A204.1 (cell line): Measurements from ENCODE around the gene ACADM.
"Not testable (repeated sequence)": the region's sequence is repeated elsewhere in the genome, so short reads cannot be mapped to it uniquely, and the experiment has no call there.

Experiments
- FAIRE-seq: peaks from 2 replicates; lab custom pipeline; 2012; peaks lifted over from hg19 to GRCh38; lab: Jason Lieb, UNC

The ACADM gene

DNA sequence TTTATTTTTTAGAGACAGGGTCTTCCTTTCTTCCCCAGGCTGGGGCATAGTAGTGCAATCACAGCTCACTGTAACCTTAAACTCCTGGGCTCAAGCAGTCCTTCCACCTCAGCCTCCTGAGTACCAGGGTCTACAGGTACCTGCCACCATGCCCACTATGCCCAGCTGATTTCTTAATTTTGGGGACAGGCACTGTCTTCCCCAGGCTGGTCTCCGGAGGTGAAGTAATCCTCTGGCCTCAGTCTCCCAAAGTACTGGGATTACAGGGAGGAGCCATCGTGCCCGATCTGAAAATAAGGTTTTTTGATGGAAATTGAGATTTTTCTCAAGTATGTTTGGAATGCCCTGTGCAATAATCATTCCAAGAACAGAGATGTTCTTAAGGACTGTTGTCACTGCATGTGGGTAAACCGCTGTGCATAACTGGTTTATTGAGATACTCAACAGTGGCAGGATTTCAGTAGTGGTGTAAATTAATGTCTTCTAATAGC lies 71.2 kb downstream of the ACADM start:
- FAIRE-seq = no peak

DNA sequence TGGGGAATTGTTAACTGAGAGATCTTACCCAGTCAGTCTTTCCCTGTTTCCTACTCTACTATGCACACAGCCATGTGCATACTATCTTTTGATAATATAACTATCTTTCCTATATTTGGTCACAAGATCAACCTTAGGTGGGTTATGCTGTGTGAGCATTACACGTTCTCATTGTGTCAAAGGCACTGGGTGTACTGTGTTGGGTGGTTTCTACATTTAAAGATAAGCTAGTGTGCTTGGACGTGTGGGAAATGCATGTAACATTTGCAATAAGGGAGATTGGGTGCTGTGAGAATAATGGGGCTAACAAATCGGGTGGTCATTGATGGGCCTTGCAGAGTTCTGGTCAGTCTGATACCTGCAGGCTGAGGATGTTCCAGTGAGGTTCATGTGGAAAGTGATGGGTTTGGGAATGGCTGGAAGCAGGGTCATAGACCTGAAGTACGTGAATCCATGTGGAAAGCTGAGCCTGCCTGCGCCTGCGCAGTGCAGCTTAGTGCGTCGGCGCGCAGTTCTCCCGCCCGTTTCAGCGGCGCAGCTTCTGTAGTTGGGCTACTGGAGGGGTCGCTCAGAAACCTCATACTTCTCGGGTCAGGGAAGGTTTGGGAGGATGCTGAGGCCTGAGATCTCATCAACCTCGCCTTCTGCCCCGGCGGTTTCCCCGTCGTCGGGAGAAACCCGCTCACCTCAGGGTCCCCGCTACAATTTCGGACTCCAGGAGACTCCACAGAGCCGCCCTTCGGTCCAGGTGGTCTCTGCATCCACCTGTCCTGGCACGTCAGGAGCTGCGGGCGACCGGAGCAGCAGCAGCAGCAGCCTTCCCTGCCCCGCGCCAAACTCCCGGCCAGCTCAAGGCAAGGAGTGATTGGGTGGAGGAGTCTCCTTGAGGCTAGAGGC lies 72.1 kb downstream of the ACADM start, which contains the start of gene MSH4:
Gene MSH4, plus strand, starts transcription at position 507 of the 897 bp plus-strand sequence. Its CDS starts 104 bp downstream, at position 611.
- no peak for FAIRE-seq

DNA sequence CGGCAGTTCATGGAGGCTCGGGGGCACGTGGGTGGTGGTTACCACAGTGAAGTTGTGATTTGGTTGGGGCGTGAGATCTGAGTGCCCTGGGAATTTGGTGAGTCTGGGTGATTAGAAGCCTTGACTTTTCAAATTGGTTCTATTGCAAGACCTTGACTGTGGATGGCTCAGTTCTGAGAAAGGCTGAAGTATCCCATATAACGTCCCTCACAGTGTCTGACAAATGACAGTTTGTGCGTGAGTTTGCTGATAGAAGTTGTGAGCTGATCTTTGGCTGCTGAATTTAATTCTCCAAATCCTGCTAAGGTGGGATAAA lies 72.7 kb downstream of the ACADM start:
- FAIRE-seq = no peak

DNA sequence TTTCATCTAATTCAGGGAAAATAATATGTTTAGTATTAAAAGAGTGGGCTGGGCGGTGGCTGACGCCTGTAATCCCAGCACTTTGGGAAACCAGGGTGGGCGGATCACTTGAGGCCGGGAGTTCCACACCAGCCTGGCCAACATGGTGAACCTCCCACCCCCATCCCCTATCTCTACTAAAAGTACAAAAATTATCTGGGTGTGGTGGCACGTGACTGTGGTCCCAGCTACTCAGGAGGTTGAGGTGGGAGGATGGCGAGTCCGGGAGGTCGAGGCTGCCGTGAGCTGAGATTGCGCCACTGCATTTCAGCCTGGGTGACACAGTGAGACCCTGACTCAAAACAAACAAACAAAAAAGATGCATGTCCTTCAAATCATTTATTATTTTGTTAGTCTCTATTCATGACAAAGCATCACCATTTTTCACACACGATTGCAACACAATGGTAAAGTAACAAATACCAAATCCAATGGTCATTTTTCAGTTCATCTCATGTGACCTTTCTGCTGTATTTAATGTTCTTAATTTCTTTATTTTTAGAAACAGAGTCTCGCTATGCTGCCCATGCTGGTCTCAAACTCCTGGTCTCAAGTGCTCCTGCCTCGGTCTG lies 73.2 kb downstream of the ACADM start:
- no peak for FAIRE-seq

DNA sequence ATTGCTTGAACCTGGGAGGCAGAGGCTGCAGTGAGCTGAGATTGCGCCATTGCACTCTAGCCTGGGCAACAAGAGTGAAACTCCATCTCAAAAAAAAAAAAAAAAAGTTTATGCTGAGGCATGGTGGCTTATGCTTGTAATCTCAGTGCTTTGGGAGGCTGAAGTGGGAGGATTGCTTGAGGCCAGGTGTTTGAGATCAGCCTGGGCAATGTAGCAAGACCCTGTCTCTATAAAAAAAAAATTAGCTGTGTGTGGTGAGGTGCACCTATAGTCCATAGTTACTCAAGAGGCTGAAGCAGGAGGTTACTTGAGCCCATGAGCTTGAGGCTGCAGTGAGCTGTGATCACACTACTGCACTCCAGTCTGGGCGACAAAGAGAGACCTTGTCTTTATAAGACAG lies 77.0 kb downstream of the ACADM start:
- not testable (repeated sequence) for FAIRE-seq

DNA sequence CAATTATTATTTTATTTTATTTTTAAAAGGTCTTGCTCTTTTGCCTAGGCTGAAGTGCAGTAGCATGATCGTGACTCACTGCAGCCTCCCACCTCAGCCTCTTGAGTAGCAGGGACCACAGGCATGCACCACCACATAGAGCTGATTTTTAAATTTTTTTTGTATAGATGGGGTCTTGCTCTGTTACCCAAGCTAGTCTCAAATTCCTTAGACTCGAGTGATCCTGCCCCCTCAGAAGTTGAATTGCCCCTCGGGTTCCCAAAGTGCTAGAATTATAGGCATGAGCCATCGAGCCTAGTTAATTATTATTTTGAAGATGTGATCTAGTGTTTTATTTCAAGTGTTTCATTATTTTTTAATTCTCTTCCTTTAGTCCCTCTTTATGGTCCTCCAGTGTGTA lies 84.4 kb downstream of the ACADM start:
- no peak for FAIRE-seq

DNA sequence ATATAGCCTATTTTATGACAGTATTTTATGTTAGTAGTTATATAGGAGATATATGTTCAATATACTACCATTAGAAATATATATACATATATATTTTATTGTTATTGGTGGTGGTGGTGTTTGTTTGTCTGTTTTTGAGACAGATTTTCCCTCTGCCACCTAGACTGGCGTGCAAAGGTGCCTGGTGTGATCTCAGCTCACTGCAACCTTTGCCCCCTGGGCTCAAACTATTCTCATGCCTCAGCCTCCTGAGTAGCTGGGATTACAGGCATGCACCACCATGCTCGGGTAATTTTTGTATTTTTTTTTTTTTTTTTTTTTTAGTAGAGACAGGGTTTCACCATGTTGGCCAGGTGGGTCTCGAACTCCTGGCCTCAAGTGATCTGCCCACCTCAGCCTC lies 85.6 kb downstream of the ACADM start:
- FAIRE-seq = not testable (repeated sequence)

DNA sequence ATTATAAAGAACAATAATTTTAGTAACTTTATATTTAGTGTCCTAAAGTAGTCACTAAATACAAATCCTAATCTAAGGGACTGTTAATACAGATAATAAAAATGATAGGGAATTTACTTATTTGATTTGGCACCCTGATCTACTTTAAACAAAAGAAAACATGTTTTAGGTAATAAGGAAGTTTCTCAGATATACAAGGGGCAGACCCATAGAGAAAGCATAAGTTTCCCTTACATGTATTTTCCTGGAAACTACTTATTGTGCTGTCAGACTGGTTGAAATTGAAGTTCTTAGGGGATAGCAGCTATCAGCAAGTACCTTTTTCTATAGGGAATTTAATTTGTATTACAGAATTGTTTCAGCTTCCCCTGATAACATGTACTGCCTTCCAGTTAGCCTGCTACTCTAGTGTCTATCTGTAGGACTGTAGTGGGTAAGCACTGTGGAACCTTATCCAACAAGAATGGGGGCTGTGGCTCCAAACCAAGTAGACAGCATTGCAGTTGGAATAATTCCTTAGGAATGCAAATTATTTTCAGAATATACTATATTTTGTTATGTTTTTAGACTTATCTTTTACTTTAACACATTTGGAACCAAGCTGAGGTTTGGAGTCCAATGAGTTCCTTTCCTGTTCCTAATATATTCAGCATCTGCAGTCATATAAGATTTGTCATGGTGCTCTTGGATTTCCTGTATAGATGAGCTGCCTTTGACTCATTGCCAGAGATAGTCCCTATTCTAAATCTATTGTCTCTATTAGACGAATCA lies 86.9 kb downstream of the ACADM start:
- FAIRE-seq = no peak

DNA sequence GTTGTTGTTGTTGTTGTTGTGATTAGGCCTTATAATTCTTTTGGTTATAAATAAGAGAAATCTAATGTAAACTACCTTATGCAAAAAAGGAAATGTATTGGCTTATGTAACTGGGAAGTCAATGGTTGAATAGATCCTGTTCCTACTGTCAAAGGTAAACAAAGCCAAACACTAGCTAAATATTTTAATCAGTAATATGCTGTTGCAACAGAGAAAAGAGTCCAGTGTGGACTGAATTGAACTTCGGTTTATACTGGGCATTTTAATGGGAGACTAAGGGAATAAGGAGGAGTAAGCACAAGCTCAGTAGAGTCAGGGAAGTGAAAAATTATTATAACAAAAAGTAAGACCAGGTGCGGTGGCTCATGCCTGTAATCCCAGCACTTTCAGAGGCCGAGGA lies 87.6 kb downstream of the ACADM start:
- no peak for FAIRE-seq
